Fibroblast of skin of abdomen (primary cell): ENCODE results near the gene IFNA7.
"Not testable (repeated sequence)": the region's sequence is repeated elsewhere in the genome, so short reads cannot be mapped to it uniquely, and the experiment has no call there.

Source experiments
- DNase-seq: peaks from one replicate; pipeline ENCODE4 v3.0.0-alpha.2; 2013

IFNA7 gene

GRCh38 chr9:21174671-21175070 lies 27.3 kb downstream of the IFNA7 start:
- no peak for DNase-seq

- DNase-seq, result no peak
Measured at GRCh38 chr9:21172156-21172555, 29.8 kb downstream of the IFNA7 start.

GRCh38 chr9:21171351-21171750 lies 30.7 kb downstream of the IFNA7 start:
- DNase-seq, result no peak

- not testable (repeated sequence) for DNase-seq
Measured at GRCh38 chr9:21166560-21166959, 35.4 kb downstream of the IFNA7 start, which contains the start of gene IFNA21. IFNA21 (minus strand) TSS chr9:21166660; CDS start chr9:21166612, 48 bp downstream.

GRCh38 chr9:21165516-21165915 lies 36.5 kb downstream of the IFNA7 start:
- DNase-seq, result no peak

GRCh38 chr9:21160178-21160577 lies 41.8 kb downstream of the IFNA7 start:
- DNase-seq, result peak; percentile 7

- DNase-seq, result peak; percentile 1
Measured at GRCh38 chr9:21155501-21155900, 46.5 kb downstream of the IFNA7 start.

GRCh38 chr9:21154018-21154608 lies 47.9 kb downstream of the IFNA7 start:
- peak; percentile 9 for DNase-seq

GRCh38 chr9:21153336-21154017 lies 48.5 kb downstream of the IFNA7 start:
- DNase-seq, result peak; percentile 8
